ENCODE data around the gene DGKB. TPM values are rescaled to one million over a fixed set of nuclear protein-coding genes. Genes with fewer than 3 reads are reported as not detected.
A peak's percentile ranks its signal among the peaks of the same experiment; 100 is the strongest.

Gene DGKB
- total and polyA plus RNA-seq, 2 of the 8 experiments (the other 6 are each of a cell fraction or from before 2014, with no cell fraction given), result 1.9 to 2.6 TPM

DNA sequence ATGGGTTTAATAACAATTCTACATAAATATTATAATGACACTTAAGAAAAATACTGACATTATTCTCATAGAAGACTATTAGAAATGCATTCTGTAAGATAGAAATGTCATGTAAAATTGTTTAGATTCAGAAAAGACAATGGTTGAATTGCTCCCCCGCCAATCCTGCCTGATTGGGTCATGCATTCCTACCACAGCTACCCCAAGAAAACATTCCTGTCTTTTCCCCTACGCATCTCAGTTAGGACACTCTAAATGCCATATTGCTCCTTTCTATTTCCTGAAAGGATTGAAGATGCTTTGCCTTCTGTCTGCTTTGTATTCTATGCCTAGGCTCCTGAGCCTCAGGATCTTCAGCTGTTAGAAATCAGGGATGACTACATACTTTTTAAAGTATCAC is 109.4 kb downstream of the DGKB start:
- Histone ChIP-seq H4K8ac (ENCODE audit: extremely low read depth, insufficient read depth, low read length) (no peak overlapping the region), H3K23ac (ENCODE audit: insufficient read length) (no peak overlapping the region), H3K27me3 (replicated peaks in 1 of 4; ENCODE audit: control insufficient read depth in 3 of 4, extremely low read depth in 1 of 4, insufficient read depth in 3 of 4, low read length in 3 of 4) (no peaks in the 10 kb centered on the region), H3K4ac (replicated peaks; ENCODE audit: insufficient read length, low read depth, low read length) (no peak overlapping the region), H2BK15ac (ENCODE audit: low read length) (no peak overlapping the region), H2BK120ac (replicated peaks; ENCODE audit: low read depth, low read length) (no peak overlapping the region), H2BK5ac (ENCODE audit: low read depth, low read length) (no peak overlapping the region), H3K9me3 (ENCODE audit: insufficient read depth in 2 of 2, low read depth in 1 of 2, low read length in 1 of 2) (no peaks in the 10 kb centered on the region), H3K79me2 (ENCODE audit: control insufficient read depth in 1 of 2, insufficient read depth in 2 of 2, low read length in 2 of 2) (no peaks in the 10 kb centered on the region), H3K18ac (ENCODE audit: extremely low read depth, low read length) (no peak overlapping the region), H4K91ac (replicated peaks; ENCODE audit: insufficient read length, low read length) (no peak overlapping the region), H2AFZ (ENCODE audit: low read length) (no peak overlapping the region), H4K5ac (ENCODE audit: insufficient read length, low read depth, low read length) (no peak overlapping the region), H2AK5ac (ENCODE audit: low read depth, low read length) (no peak overlapping the region), H2BK12ac (ENCODE audit: low read depth, low read length) (no peak overlapping the region), H3K36me3 (ENCODE audit: control insufficient read depth in 2 of 4, insufficient read depth in 4 of 4, low read length in 3 of 4) (no peaks in the 10 kb centered on the region), H3K4me3 (ENCODE audit: extremely low read depth in 1 of 4, insufficient read depth in 2 of 4, low read depth in 3 of 4, low read length in 4 of 4) (no peak overlapping the region), H2BK20ac (ENCODE audit: low read length) (no peak overlapping the region), H3K56ac (replicated peaks; ENCODE audit: insufficient read length, low read depth, low read length) (no peak overlapping the region), H3K27ac (ENCODE audit: low read depth, low read length) (no peak overlapping the region), H3K4me2 (ENCODE audit: insufficient read depth in 1 of 2, low read depth in 2 of 2, low read length in 2 of 2) (0 out of 4 replicates have a peak overlapping the region, but pooled peaks of 1 of the 2 experiments have one; percentile 31), H3K4me1 (replicated peaks in 1 of 4; ENCODE audit: control insufficient read depth in 3 of 4, insufficient read depth in 4 of 4, low read length in 3 of 4) (peaks cover 0 to 5% (median 3%) of the 10 kb centered on the region in 4 experiments; a peak in 4 of 7 replicates), H4K20me1 (replicated peaks in 1 of 2; ENCODE audit: control insufficient read depth in 1 of 2, insufficient read depth in 2 of 2, low read length in 2 of 2) (no peaks in the 10 kb centered on the region), H3K79me1 (ENCODE audit: low read depth, low read length) (no peaks in the 10 kb centered on the region), H3K14ac (ENCODE audit: insufficient read length) (no peak overlapping the region), H3K23me2 (ENCODE audit: low read depth, low read length) (no peaks in the 10 kb centered on the region), H3K9ac (replicated peaks in 1 of 4; ENCODE audit: extremely low read depth in 1 of 4, low read depth in 3 of 4, low read length in 3 of 4) (no peak overlapping the region)
- ChIA-PET CTCF (ENCODE audit: partially characterized antibody) (interaction anchor here (0.9 kb wide), 1 partner anchor 58 kb away, joined by 3 read pairs; no protein-coding TSS in a partner anchor), POLR2A (ENCODE audit: partially characterized antibody) (no interaction called here)
- FAIRE-seq (no peak), DNase-seq (ENCODE audit: low read depth in 1 of 2, low spot score in 2 of 2) (no peak)
- TF ChIP-seq RFX5 (IDR thresholded peaks at IDR 0.05; ENCODE audit: borderline replicate concordance, low read depth, low read length), result no peak
- no peak for TF ChIP-seq SUZ12 (IDR thresholded peaks at IDR 0.05; ENCODE audit: low read length)
- TF ChIP-seq SRF (IDR thresholded peaks at IDR 0.05; ENCODE audit: low read depth, low read length), result no peak
- no peak for TF ChIP-seq NANOG (IDR thresholded peaks at IDR 0.05; ENCODE audit: insufficient read depth, low read depth, low read length, poor library complexity, severe bottlenecking)
- TF ChIP-seq, protein P1, sequence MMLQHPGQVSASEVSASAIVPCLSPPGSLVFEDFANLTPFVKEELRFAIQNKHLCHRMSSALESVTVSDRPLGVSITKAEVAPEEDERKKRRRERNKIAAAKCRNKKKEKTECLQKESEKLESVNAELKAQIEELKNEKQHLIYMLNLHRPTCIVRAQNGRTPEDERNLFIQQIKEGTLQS (IDR thresholded peaks at IDR 0.05; ENCODE audit: insufficient read depth, low read depth, low read length), result no peak
- no peak for TF ChIP-seq EGR1 (IDR thresholded peaks at IDR 0.05; ENCODE audit: borderline replicate concordance, low read depth, low read length)
- TF ChIP-seq TEAD4 (IDR thresholded peaks at IDR 0.05; ENCODE audit: low read depth, low read length), result peak; percentile 53
- 71% methylated on average over 2 of the region's 2 CpGs; no CpG with 5 or more reads in 1 of the 2 experiments for WGBS, 2 experiments (ENCODE audit: extremely low coverage in 1 of 2, insufficient coverage in 1 of 2, insufficient read length in 1 of 2, insufficient replicate concordance in 2 of 2, low coverage in 1 of 2, low lambda C conversion rate in 2 of 2, missing lambda C conversion rate in 1 of 2)

Data from H1 (cell line).